Sigmoid colon (tissue), 7 donors: ENCODE data around the gene ZBTB4. TPM values are rescaled to one million over a fixed set of nuclear protein-coding genes. Genes with fewer than 3 reads are reported as not detected.

Source experiments
- DNase-seq: peaks from one replicate; pipeline ENCODE4 v3.0.0-alpha.2; 2019
- H3K27ac ChIP-seq, 4 donors: fragments of 200-600 bp; sonication (generic); one replicate each; pipeline ENCODE4 v1.5.1; 2016 to 2019; ENCODE audit warnings: mild to moderate bottlenecking in 1 of 4
- H3K27me3 ChIP-seq, 3 donors: fragments of 200-600 bp; sonication (generic); one replicate each; pipeline ENCODE4 v1.5.1; 2019; ENCODE audit warnings: mild to moderate bottlenecking in 1 of 3
- H3K36me3 ChIP-seq, 4 donors: fragments of 200-600 bp; sonication (generic); one replicate each; pipeline ENCODE4 v1.5.1; 2016 to 2019
- H3K4me1 ChIP-seq, 4 donors: fragments of 200-600 bp; sonication (generic); one replicate each; pipeline ENCODE4 v1.5.1; 2017 to 2019
- H3K4me3 ChIP-seq, 4 donors: fragments of 200-600 bp; sonication (generic); one replicate each; pipeline ENCODE4 v1.5.1; 2017 to 2019; ENCODE audit warnings: mild to moderate bottlenecking in 2 of 4, moderate library complexity in 1 of 4
- H3K9me3 ChIP-seq, 4 donors: fragments of 200-600 bp in 3 of 4; sonication (generic) in 3 of 4; one replicate each; pipeline versions ENCODE4 v1.5.1 to v1.6.1; 2013 to 2019
- EP300 ChIP-seq, 4 donors: sonication (generic); formaldehyde crosslinking; IDR thresholded peaks; one replicate each; pipeline ENCODE4 v1.6.1; 2017; ENCODE audit warnings: antibody characterized with exemption in 4 of 4
- POLR2A ChIP-seq, 2 donors: fragments of 450-650 bp; IDR thresholded peaks; one replicate each; pipeline ENCODE4 v1.6.1; 2016; ENCODE audit warnings: antibody characterized with exemption in 2 of 2, mild to moderate bottlenecking in 2 of 2, moderate library complexity in 2 of 2
- POLR2AphosphoS5 ChIP-seq, 4 donors: sonication (generic); formaldehyde crosslinking; IDR thresholded peaks; one replicate each; pipeline ENCODE4 v1.6.1; 2017; ENCODE audit warnings: antibody characterized with exemption in 4 of 4
- WGBS, 2 donors: extraction: QIAGEN DNeasy Blood & Tissue Kit; methylation state at CpG; one replicate each; pipeline ENCODE4 v1.1.7; 2013; 5-methylcytosine and 5-hydroxymethylcytosine counted together
- intact Hi-C: fragments of 100-400 bp; cut with DNase I; formaldehyde crosslinking; loops from one replicate; pipeline ENCODE4 v1.15.1; 2023
- polyA plus RNA-seq, 3 donors: library from polyadenylated mRNA; stranded (reverse); fragments of 200-250 nt; gene quantifications; one replicate each; pipeline ENCODE4 v1.2.3, GENCODE V29; 2013
- total RNA-seq, 4 donors: library from RNA; depleted of rRNA; stranded (reverse); fragments of >200 nt; gene quantifications; one replicate each; pipeline ENCODE4 v1.1.0, GENCODE V29; 2016
- TF ChIP-seq, protein P1 (sequence below), 4 experiments: fragments of 450-650 bp in 3 of 4; fragments of 200-600 bp in 1 of 4; IDR thresholded peaks; one replicate each; pipeline ENCODE4 v1.5.1; 2016 to 2019; ENCODE audit warnings: antibody characterized with exemption in 4 of 4, mild to moderate bottlenecking in 3 of 4, moderate library complexity in 2 of 4
- donor health status: healthy with polysubstance abuse.
- donor health status: Bipolar disorder and iron deficiency.
- donor health status: healthy.

Gene ZBTB4
- total and polyA plus RNA-seq, 7 donors: 5.5 to 56.5 (median 42.5) TPM

DNA sequence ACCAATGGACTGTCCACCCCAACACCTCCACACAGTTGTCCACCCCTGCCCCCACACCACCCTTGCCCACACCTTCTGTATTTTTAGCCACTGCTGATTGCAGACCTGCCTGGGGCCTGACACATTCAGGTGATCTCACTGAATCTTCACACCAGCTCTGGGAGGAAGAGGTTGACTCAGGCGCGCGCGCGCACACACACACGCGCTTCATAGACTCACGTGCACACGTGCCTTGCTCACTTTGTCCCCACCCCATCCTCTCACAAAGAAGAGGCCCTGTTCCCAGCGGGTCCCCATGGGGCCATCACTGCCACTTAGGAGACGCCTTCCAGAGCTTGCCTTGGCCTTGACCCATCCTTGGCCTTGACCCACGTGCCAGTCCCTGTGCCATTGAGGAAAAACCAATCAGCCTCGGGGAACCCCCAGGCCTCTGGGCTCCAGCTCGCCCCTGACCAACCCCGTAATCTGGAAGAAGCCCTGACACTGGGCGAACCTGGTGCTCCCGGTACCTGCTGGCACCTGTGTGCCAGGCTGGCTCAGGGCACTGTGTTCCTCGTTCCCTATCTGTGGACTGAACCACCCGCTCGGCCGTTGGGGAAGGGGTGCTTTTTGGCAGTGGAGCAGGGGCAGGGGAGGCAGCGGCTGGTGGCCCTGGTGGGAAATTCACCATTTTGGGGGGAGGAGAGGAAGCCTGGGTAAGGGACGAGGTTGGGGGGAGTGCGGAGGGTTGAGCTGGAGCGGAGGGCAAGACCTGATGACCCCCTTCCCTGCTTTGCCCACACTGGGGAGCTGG, 68.6 kb downstream of the ZBTB4 start:
- no peak overlapping the region for H3K4me3 ChIP-seq
- no peak for DNase-seq
- WGBS, 2 donors: 83 to 90% methylated on average over 25 of the region's 25 CpGs
- peaks cover 0 to 42% (median 9%) of the 10 kb centered on the region in 4 donors for H3K36me3 ChIP-seq
- intact Hi-C loops: no loop called here
- TF ChIP-seq EP300 (IDR thresholded peaks at IDR 0.05) (no peak), POLR2A (IDR thresholded peaks at IDR 0.05) (no peak), POLR2AphosphoS5 (IDR thresholded peaks at IDR 0.05) (no peak)
- TF ChIP-seq, protein P1, sequence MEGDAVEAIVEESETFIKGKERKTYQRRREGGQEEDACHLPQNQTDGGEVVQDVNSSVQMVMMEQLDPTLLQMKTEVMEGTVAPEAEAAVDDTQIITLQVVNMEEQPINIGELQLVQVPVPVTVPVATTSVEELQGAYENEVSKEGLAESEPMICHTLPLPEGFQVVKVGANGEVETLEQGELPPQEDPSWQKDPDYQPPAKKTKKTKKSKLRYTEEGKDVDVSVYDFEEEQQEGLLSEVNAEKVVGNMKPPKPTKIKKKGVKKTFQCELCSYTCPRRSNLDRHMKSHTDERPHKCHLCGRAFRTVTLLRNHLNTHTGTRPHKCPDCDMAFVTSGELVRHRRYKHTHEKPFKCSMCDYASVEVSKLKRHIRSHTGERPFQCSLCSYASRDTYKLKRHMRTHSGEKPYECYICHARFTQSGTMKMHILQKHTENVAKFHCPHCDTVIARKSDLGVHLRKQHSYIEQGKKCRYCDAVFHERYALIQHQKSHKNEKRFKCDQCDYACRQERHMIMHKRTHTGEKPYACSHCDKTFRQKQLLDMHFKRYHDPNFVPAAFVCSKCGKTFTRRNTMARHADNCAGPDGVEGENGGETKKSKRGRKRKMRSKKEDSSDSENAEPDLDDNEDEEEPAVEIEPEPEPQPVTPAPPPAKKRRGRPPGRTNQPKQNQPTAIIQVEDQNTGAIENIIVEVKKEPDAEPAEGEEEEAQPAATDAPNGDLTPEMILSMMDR (IDR thresholded peaks at IDR 0.05): no peak
- H3K4me1 ChIP-seq: peaks cover 0 to 14% (median 10%) of the 10 kb centered on the region in 4 donors
- no peaks in the 10 kb centered on the region for H3K9me3 ChIP-seq
- no peaks in the 10 kb centered on the region for H3K27me3 ChIP-seq
- no peak overlapping the region for H3K27ac ChIP-seq

- Histone ChIP-seq H3K9me3 (no peaks in the 10 kb centered on the region), H3K36me3 (peaks cover 0 to 32% (median 7%) of the 10 kb centered on the region in 4 donors), H3K27me3 (no peaks in the 10 kb centered on the region), H3K4me3 (no peak overlapping the region), H3K4me1 (peaks cover 0 to 23% (median 20%) of the 10 kb centered on the region in 4 donors), H3K27ac (no peak overlapping the region)
- no peak for DNase-seq
- TF ChIP-seq, protein P1 (IDR thresholded peaks at IDR 0.05): no peak
- TF ChIP-seq EP300 (IDR thresholded peaks at IDR 0.05): no peak
- no peak for TF ChIP-seq POLR2A (IDR thresholded peaks at IDR 0.05)
- no peak for TF ChIP-seq POLR2AphosphoS5 (IDR thresholded peaks at IDR 0.05)
- intact Hi-C loops: loop anchor here (10.0 kb wide), 1 partner anchor 765 kb away; the partner anchor contains the start of genes KIAA0753 and TXNDC17
- 92% methylated on average over 6 of the region's 6 CpGs for WGBS, 2 donors
Observed at GRCh38 chr17:7409716-7410115, 69.7 kb downstream of the ZBTB4 start.

Other genes starting within 250 kb of the ZBTB4 start
Only the 30 nearest of the 40 such genes appear.
- gene SLC2A4, start 197.9 kb downstream of the ZBTB4 start, total RNA-seq: 100 to 1,000 TPM in 2 of 4 donors, 10 to 100 TPM in 2; 72.9 to 127 (median 94.7) TPM
- gene SLC2A4, start 197.9 kb downstream of the ZBTB4 start, polyA plus RNA-seq: 1 to 10 TPM in 2 of 3 donors, under 1 TPM in 1; 0.60 to 7.9 (median 2.8) TPM
- 1 to 10 TPM in 3 of 4 donors, under 1 TPM in 1; 0.28 to 2.5 (median 1.5) TPM for gene YBX2, start 185.0 kb downstream of the ZBTB4 start, total RNA-seq
- 10 to 100 TPM in 2 of 3 donors, 1 to 10 TPM in 1; 4.8 to 37.6 (median 20.1) TPM for gene YBX2, start 185.0 kb downstream of the ZBTB4 start, polyA plus RNA-seq
- 100 to 1,000 TPM; 104 to 156 (median 125) TPM for gene EIF5A, start 172.0 kb downstream of the ZBTB4 start, total RNA-seq
- gene EIF5A, start 172.0 kb downstream of the ZBTB4 start, polyA plus RNA-seq: 100 to 1,000 TPM; 315 to 603 (median 403) TPM
- 100 to 1,000 TPM in 1 of 4 donors, 10 to 100 TPM in 3; 82.3 to 114 (median 85.4) TPM for gene GPS2, start 164.3 kb downstream of the ZBTB4 start, total RNA-seq
- gene GPS2, start 164.3 kb downstream of the ZBTB4 start, polyA plus RNA-seq: 100 to 1,000 TPM in 1 of 3 donors, 10 to 100 TPM in 2; 67.9 to 113 (median 77.2) TPM
- gene NEURL4, start 150.3 kb downstream of the ZBTB4 start, total RNA-seq: 10 to 100 TPM; 14.3 to 29.6 (median 17.6) TPM
- 10 to 100 TPM in 1 of 3 donors, 1 to 10 TPM in 2; 6.0 to 31.6 (median 6.0) TPM for gene NEURL4, start 150.3 kb downstream of the ZBTB4 start, polyA plus RNA-seq
- 1 to 10 TPM; 1.1 to 3.9 (median 2.9) TPM for gene ACAP1, start 143.1 kb downstream of the ZBTB4 start, total RNA-seq
- 10 to 100 TPM in 1 of 3 donors, 1 to 10 TPM in 2; 1.2 to 55.8 (median 1.4) TPM for gene ACAP1, start 143.1 kb downstream of the ZBTB4 start, polyA plus RNA-seq
- 1 to 10 TPM; 4.4 to 6.4 (median 5.5) TPM for gene KCTD11, start 127.5 kb downstream of the ZBTB4 start, total RNA-seq
- gene KCTD11, start 127.5 kb downstream of the ZBTB4 start, polyA plus RNA-seq: 10 to 100 TPM in 1 of 3 donors, 1 to 10 TPM in 2; 6.2 to 11.7 (median 9.0) TPM
- gene TMEM95, start 124.5 kb downstream of the ZBTB4 start, total RNA-seq: not detected
- not detected for gene TMEM95, start 124.5 kb downstream of the ZBTB4 start, polyA plus RNA-seq
- 1 to 10 TPM; 2.1 to 5.4 (median 3.4) TPM for gene TNK1, start 98.5 kb downstream of the ZBTB4 start, total RNA-seq
- 10 to 100 TPM in 2 of 3 donors, 1 to 10 TPM in 1; 8.4 to 14.6 (median 10.4) TPM for gene TNK1, start 98.5 kb downstream of the ZBTB4 start, polyA plus RNA-seq
- gene PLSCR3, start 85.1 kb downstream of the ZBTB4 start, total RNA-seq: 10 to 100 TPM; 10.4 to 18.3 (median 14.2) TPM
- 10 to 100 TPM; 11.6 to 27.2 (median 18.0) TPM for gene PLSCR3, start 85.1 kb downstream of the ZBTB4 start, polyA plus RNA-seq
- gene TMEM256, start 75.5 kb downstream of the ZBTB4 start, total RNA-seq: 100 to 1,000 TPM in 2 of 4 donors, 10 to 100 TPM in 2; 19.0 to 152 (median 99.7) TPM
- 100 to 1,000 TPM; 150 to 357 (median 235) TPM for gene TMEM256, start 75.5 kb downstream of the ZBTB4 start, polyA plus RNA-seq
- gene NLGN2, start 71.8 kb downstream of the ZBTB4 start, total RNA-seq: 10 to 100 TPM in 2 of 4 donors, 1 to 10 TPM in 2; 6.8 to 18.8 (median 10.4) TPM
- gene NLGN2, start 71.8 kb downstream of the ZBTB4 start, polyA plus RNA-seq: 1 to 10 TPM in 1 of 3 donors, under 1 TPM in 2; 0.60 to 8.9 (median 0.69) TPM
- gene SPEM1, start 59.3 kb downstream of the ZBTB4 start, total RNA-seq: not detected
- gene SPEM1, start 59.3 kb downstream of the ZBTB4 start, polyA plus RNA-seq: not detected
- not detected for gene SPEM2, start 54.0 kb downstream of the ZBTB4 start, total RNA-seq
- not detected for gene SPEM2, start 54.0 kb downstream of the ZBTB4 start, polyA plus RNA-seq
- gene SPEM3, start 50.8 kb downstream of the ZBTB4 start, total RNA-seq: not detected
- not detected for gene SPEM3, start 50.8 kb downstream of the ZBTB4 start, polyA plus RNA-seq
- 1 to 10 TPM; 1.2 to 2.5 (median 1.6) TPM for gene TMEM102, start 44.2 kb downstream of the ZBTB4 start, total RNA-seq
- 10 to 100 TPM in 1 of 3 donors, 1 to 10 TPM in 2; 6.6 to 14.5 (median 8.1) TPM for gene TMEM102, start 44.2 kb downstream of the ZBTB4 start, polyA plus RNA-seq
- under 1 TPM in 1 of 4 donors, not detected in 3; 0.36 TPM for gene FGF11, start 40.1 kb downstream of the ZBTB4 start, total RNA-seq
- gene FGF11, start 40.1 kb downstream of the ZBTB4 start, polyA plus RNA-seq: 1 to 10 TPM in 1 of 3 donors, under 1 TPM in 1, not detected in 1; 0.69 to 2.8 TPM
- 1 to 10 TPM; 4.2 to 8.1 (median 6.5) TPM for gene CHRNB1, start 34.6 kb downstream of the ZBTB4 start, total RNA-seq
- gene CHRNB1, start 34.6 kb downstream of the ZBTB4 start, polyA plus RNA-seq: 10 to 100 TPM in 2 of 3 donors, 1 to 10 TPM in 1; 7.2 to 13.2 (median 11.2) TPM
- gene SLC35G6, start 1.8 kb upstream of the ZBTB4 start, total RNA-seq: not detected
- gene SLC35G6, start 1.8 kb upstream of the ZBTB4 start, polyA plus RNA-seq: not detected
- gene POLR2A, start 4.7 kb upstream of the ZBTB4 start, total RNA-seq: 10 to 100 TPM; 30.1 to 43.2 (median 36.5) TPM
- gene POLR2A, start 4.7 kb upstream of the ZBTB4 start, polyA plus RNA-seq: 10 to 100 TPM in 2 of 3 donors, 1 to 10 TPM in 1; 7.2 to 51.1 (median 11.3) TPM
- gene TNFSF12, start 69.4 kb upstream of the ZBTB4 start, total RNA-seq: 100 to 1,000 TPM in 2 of 4 donors, 10 to 100 TPM in 2; 60.1 to 122 (median 91.8) TPM
- gene TNFSF12, start 69.4 kb upstream of the ZBTB4 start, polyA plus RNA-seq: 10 to 100 TPM; 18.0 to 45.0 (median 26.1) TPM
- gene TNFSF13, start 79.1 kb upstream of the ZBTB4 start, total RNA-seq: 10 to 100 TPM; 20.2 to 41.0 (median 24.5) TPM
- gene TNFSF13, start 79.1 kb upstream of the ZBTB4 start, polyA plus RNA-seq: 100 to 1,000 TPM in 1 of 3 donors, 10 to 100 TPM in 2; 15.6 to 108 (median 21.0) TPM
- gene SENP3, start 82.3 kb upstream of the ZBTB4 start, total RNA-seq: 10 to 100 TPM; 73.5 to 91.1 (median 81.1) TPM
- gene SENP3, start 82.3 kb upstream of the ZBTB4 start, polyA plus RNA-seq: 10 to 100 TPM; 28.2 to 55.4 (median 35.6) TPM
- 10 to 100 TPM; 24.6 to 56.4 (median 37.0) TPM for gene CD68, start 100.0 kb upstream of the ZBTB4 start, total RNA-seq
- 100 to 1,000 TPM in 2 of 3 donors, 10 to 100 TPM in 1; 58.3 to 161 (median 118) TPM for gene CD68, start 100.0 kb upstream of the ZBTB4 start, polyA plus RNA-seq
- 10 to 100 TPM; 38.5 to 67.1 (median 50.8) TPM for gene MPDU1, start 104.2 kb upstream of the ZBTB4 start, total RNA-seq
- 100 to 1,000 TPM in 1 of 3 donors, 10 to 100 TPM in 2; 38.4 to 121 (median 45.3) TPM for gene MPDU1, start 104.2 kb upstream of the ZBTB4 start, polyA plus RNA-seq
- 10 to 100 TPM in 2 of 4 donors, 1 to 10 TPM in 2; 2.5 to 15.3 (median 10.5) TPM for gene SOX15, start 110.5 kb upstream of the ZBTB4 start, total RNA-seq
- gene SOX15, start 110.5 kb upstream of the ZBTB4 start, polyA plus RNA-seq: 1 to 10 TPM in 2 of 3 donors, not detected in 1; 1.2 TPM
- 10 to 100 TPM; 33.8 to 35.5 (median 34.6) TPM for gene FXR2, start 135.3 kb upstream of the ZBTB4 start, total RNA-seq
- gene FXR2, start 135.3 kb upstream of the ZBTB4 start, polyA plus RNA-seq: 10 to 100 TPM; 21.3 to 27.4 (median 21.6) TPM
- gene SAT2, start 148.2 kb upstream of the ZBTB4 start, total RNA-seq: 100 to 1,000 TPM in 2 of 4 donors, 10 to 100 TPM in 2; 72.9 to 116 (median 99.2) TPM
- gene SAT2, start 148.2 kb upstream of the ZBTB4 start, polyA plus RNA-seq: 100 to 1,000 TPM in 2 of 3 donors, 10 to 100 TPM in 1; 96.9 to 115 (median 107) TPM
- gene SHBG, start 150.5 kb upstream of the ZBTB4 start, total RNA-seq: not detected
- 1 to 10 TPM in 1 of 3 donors, under 1 TPM in 1, not detected in 1; 0.34 to 1.2 TPM for gene SHBG, start 150.5 kb upstream of the ZBTB4 start, polyA plus RNA-seq
- gene ATP1B2, start 171.3 kb upstream of the ZBTB4 start, total RNA-seq: 1 to 10 TPM; 1.2 to 4.2 (median 1.5) TPM
- 1 to 10 TPM in 1 of 3 donors, under 1 TPM in 1, not detected in 1; 0.60 to 1.2 TPM for gene ATP1B2, start 171.3 kb upstream of the ZBTB4 start, polyA plus RNA-seq